Fibroblast of skin of back (primary cell): ENCODE measurements around the gene ETV6.
"Not testable (repeated sequence)": the region's sequence is repeated elsewhere in the genome, so short reads cannot be mapped to it uniquely, and the experiment has no call there.

Source experiments
- DNase-seq: peaks from one replicate; pipeline ENCODE4 v3.0.0-alpha.2; 2013

Gene ETV6

DNA sequence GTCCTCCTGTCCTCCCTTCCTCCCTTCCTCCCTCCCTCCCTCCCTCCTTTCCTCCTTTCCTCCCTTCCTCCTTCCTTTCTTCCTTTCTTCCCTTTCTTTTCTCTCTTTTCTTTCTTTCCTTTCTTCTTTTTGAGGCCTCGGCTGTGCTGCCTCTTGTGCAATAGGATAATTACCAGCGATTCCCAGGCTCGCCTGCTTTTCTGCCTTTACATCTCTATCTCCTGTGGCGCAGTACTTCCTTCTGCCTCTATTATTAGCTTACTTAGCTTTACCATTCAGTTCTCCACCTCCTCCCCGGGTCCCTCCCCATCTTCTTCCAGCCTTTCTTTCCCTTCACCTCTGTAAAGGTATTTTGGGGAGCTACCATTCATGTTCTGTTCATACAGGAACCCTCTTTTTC, 19.9 kb downstream of the ETV6 start:
- DNase-seq = no peak

DNA sequence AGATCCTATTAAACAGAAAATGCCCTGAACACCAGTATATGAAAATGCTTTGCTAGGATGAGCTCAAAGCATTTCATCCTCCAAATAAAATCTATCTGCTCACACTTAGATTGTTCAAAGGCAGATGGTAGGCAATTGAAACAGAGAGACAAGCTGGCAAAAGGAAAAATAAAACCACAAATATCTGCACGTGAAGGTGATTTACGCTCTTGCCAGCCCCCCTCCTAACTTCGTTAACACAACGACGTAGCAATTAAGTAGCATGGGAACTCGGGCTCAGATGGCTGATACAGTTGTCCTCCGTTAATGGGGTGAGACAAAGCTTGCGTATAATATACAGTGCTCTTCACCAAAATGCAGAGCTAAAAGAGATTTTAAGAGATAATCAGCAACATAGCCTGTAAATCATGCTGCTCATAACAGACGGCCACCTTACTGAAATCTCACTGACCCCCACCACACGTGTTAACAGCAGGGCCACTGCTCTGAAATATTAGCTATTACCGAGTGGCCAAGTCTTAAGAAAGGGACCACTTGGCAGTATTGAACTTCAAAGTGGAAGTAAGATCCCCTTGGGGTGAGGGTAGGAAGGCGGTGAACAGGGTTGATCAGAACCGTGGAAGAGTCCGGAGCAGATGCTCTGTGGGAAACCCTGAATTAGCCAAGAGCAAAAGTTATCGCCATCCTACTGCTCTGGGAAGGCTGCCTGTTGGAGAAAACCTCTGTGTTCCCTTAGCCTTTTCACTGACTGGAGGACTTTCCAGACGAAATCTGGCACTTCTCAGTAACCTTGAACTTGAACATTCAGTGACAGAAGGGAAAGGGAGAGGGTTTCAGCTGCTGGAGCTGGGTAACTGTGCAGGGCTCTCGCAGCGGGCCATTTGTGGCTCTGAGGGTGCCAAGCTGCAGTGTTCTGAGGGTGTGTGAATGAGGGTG, 23.1 kb downstream of the ETV6 start:
- no peak for DNase-seq

DNA sequence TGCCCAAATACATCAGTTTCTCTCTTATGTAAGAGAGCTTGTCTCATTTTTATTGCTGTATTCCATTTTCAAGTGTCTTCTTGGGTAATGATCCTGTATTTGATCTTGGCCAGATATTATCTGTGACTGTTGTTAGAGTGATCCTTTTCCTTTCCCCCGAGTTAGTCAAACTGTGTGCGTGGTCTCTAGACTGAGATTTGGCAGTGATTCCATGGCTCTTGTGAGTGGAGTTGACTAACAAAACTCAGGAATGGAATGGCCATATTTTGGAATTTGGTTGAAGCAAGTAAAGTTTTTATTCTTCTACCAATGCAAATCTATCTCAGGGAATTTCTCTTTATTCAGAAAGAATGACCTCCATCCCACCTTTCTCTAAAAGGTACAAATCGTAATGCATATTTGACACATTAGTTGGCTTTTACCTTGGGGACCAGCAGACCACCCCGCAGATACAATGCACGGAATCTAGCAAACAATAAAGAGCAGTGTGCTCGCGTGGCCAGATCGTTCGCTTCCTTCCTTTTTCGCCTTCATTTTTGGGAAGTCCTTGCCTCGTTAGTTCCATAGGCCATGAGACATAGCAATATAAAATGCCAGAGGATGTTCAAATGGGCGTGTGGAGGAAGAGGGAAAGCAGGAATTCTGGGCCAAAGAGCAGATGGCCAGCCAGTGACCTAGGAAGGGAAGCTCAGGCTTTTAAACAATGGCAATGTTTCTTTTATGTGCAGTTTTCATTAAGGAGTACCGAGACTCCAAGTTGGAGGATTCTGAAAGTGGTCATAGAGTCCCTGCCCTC, 24.4 kb downstream of the ETV6 start:
- no peak for DNase-seq

DNA sequence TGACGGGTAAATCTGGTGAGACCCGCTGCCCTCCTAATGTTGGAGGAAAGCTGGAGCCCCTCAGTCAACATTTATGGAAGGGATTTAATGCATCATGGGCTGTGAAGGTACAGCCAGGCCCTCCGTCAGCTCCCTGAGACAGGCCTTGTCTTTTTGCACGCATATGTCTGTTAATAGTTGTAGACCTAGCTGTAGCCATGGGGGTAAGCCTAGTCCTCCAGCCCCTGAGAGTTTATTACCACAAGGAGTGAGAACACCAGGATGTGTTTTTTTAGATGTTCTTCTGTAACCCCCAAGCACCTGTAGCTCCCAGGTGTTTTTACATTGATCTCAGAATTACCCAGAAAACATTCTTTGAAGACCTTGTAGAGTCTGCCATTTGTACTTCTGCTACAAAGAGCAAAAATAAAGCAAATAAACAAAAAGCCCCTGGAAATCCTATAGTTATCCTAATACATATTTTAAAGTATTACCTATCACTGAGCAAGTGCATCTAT, 25.5 kb downstream of the ETV6 start:
- no peak for DNase-seq

DNA sequence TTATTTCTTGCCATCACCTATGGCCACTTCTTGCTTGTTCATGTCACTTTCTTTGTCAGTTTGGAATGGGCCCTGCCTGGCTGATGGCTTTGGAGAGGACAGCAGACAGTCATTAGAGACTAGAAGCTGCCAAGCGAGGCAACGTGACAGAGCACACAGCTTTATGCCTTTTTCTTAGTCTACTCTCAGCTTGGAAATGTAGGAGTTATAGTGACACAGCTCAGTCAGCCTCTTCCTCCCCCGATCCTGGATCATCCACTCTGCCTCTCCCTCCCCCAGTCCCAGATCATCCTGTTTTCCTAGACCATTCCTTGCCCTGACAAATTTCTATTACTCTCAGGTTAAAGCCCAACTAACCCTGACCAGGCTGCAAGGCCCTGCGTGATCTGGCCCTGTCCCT, 26.6 kb downstream of the ETV6 start:
- no peak for DNase-seq

DNA sequence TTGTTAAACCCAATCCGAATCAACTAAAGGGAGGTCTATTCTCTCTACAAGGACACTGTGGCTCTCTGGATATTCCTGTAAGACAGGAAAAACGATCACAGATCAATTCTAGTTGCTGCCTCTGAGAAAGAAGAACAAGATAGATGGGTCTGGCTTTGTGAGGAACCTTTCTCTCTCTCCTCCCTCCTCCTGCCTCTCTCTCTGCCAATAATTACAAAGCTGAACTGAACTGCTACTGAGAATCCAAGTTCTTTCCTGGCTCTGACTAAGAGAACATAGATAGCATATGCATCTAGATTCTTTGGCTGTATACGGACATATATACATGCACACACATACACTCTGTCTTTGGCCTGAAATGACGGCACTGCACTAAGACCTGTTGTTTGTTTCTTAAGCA, 27.6 kb downstream of the ETV6 start:
- no peak for DNase-seq

DNA sequence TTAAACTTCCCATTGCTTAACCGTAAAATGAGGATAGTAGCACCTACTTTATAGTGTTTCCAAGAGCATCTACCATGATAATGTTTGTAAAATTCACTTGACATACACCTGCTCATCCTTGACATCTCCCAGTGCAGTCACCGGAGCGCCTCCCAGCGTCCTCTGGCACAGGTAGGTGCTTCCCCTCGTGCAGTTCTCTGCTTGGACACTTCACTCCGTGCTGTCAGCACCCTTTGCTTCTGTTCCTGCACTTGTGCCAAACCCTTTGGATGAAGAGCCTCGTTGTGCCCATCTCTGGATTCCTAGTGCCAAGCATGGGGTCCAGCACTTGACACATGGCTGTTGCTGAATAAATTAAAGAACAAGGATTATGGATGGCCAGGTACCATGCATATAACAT, 28.3 kb downstream of the ETV6 start:
- no peak for DNase-seq

DNA sequence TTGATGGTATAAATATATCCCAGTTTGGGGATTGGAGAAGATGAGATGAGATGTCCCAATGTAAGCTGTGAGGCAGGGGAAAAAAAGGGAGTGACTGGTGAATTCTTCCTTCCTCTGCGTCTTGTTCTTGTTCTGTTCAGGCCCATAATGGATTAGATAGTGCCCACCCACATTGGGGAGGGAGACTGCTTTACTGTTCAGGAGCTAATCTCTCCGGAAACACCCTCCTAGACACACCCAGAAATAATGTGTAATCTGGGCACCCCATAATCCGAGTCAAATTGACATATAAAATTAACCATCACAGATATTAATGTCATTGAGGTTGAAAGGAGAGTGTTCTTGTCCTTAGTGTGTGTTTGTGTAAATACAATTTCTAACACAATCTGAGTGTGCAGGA, 29.3 kb downstream of the ETV6 start:
- no peak for DNase-seq

DNA sequence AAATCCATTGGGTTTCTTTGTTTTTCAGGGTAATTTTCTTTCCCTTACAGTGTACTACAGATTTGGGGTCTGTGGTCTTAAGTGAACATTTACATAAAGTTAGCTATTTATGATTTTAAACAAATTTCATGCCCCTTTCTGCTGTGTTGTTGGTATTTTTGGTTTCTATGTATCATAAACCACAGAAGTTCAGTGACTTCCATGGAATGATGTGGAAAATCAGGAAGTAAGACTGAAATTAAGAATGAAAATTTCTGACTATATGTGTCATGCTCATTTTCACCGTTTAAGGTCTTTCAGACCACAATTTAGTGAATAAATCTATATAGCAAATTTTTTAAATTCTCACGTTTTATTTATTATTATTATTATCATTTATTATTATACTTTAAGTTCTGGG, 31.7 kb downstream of the ETV6 start:
- DNase-seq = peak; percentile 68

DNA sequence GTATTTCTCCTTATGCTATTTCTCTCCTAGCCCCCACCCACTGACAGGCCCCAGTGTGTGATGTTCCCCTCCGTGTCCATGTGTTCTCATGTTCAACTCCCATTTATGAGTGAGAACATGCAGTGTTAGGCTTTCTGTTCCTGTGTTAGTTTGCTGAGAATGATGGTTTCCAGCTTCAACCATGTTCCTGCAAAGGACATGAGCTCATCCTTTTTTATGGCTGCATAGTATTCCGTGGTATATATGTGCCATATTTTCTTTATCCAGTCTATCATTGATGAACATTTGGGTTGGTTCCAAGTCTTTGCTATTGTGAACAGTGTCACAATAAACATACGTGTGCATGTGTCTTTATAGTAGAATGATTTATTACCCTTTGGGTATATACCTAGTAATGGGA, 32.2 kb downstream of the ETV6 start:
- DNase-seq = not testable (repeated sequence)

DNA sequence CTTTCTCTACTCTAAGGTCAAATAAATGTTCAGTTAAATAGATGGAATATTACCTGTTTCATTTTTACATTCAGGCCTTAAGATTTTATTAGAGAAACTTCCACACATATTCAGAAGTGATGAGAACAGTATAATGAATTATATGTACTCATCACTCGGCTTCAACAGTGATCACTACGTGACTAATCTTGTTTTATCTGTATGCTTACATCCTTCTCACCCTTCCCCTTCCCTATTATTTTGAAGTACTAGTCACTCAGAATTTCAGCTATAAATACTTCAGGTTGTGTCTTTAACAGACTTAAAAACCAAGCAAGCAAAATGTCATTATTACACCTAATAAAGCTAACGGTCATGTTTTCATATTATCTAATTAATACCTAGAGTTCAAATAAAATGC, 34.9 kb downstream of the ETV6 start:
- peak; percentile 64 for DNase-seq

DNA sequence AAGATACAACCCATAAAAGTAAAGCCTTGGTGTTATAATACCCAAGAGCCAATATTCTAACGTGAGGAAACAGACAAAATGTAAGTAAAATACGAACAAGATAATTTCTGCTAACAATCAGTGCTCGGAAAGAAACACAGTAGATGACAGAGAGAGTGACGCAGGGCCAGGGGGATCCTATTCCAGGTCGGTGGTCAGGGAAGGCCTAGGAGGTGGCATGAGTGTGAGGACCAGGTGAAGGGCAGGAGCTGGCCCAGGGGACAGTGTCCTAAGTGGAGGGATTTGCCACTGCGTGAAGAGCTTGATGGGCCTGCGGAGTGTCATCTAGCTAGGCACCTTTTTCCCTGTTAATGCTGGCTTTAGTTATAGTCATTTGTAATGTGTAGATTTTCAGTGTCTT, 35.3 kb downstream of the ETV6 start:
- no peak for DNase-seq

DNA sequence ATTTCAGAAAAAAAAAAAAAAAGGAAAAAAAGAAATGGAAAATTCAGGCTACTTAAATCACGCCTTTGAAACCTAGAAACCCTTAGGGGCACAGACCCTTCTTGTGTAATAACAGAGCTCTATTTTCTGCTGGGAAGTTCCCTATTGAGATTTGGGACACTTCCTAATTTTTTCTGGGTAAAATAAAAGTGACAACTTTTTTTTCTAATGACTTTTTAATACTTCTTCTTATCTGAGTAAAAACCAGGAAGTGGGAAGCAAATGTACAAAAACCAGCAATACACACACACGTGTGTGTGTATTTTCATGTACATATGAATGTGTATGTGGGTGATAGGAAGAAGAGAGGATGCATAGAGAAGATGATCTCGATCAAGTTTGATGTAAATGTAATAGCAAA, 35.8 kb downstream of the ETV6 start:
- no peak for DNase-seq

DNA sequence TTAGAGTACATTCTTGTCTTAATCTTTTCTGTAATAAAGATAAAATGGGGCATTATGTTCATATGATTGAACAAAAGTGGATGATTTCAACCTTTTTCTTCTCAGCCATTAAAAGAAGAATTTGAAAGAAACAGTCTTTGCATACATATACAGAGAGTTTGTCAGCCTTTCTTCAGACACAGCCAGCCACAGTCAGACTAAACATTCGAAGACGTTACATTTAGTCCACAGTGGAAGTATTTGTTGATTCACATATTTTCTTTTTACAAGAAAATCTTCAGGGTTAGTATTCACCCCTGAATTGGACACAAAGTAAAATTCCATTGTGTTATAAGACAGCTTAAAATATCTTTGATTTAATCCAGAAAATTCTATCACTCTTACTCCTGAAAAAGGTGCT, 36.2 kb downstream of the ETV6 start:
- no peak for DNase-seq

DNA sequence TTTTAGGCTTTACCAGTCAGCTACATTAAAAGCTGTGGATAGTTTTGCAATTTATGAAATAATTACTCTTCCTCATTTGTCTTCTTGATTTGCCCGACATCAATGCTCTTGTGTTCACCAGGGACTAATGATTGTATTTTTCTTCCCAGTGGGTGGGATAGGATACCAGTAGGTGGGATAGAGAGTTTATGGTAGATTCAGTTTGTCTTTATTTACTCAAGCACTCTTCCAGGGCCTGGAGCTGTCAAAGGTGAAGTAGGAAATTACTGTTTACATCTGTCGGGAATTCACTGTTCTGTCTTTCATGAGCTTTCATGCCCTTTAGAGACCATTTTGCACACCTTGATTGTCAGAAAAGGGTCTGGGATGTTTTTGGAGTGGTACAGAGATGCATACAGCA, 36.6 kb downstream of the ETV6 start:
- DNase-seq = no peak

DNA sequence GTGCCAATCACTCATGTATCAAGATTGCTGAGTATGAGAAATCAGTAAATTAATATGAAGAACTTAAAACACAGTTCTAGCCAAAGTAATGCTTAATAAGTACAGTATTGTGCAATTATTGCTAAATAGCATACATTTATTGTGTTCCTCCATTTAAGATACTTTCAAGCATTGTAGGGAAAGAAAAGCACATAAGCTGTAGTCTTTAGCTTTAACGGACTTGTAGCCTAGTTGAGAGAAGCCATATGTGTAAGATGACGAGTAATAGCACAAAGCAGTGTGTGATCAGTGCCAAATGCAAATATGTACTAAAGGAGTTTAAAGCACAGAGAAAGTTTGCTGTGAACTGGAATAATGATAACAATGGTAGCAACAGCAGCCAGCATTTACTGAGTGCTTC, 38.1 kb downstream of the ETV6 start:
- no peak for DNase-seq

DNA sequence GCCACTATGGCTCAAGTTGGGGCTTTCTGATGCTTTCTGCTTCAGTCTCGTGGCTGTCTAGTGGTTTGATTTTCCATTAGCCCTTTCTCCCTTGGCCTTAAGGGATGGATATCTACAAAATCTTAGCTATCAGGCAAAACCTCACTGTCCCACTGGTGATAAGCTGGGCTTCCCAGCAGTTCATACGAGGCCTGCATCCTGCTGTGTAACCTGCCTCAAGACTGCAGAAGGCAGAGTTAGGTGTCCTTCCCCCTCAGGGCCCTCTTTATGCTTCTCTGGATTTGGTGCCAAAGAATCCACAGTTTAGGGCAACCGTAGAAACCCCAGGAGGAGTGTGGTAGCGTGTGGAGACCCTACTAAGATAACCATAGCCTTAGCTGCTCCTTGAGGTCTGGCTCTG, 38.9 kb downstream of the ETV6 start:
- DNase-seq = no peak

DNA sequence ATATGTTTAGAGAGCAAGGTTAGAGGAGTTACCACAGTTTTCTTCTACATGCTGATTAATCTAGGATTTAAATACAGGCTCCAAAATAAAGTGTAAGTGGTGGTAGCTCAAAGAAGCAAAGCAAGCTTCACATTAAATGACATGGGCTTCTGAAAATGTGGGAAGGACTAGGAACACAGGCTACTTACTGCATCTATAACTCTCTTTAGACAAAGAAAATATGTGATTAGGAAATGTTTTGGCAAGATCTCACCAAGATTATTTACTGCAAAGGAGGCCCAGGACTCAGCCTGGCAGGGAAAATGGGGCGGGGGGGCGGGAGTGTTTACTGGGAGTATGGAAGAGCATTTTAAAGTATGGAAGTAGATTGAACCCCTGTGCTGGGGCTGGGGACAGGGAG, 39.4 kb downstream of the ETV6 start:
- peak; percentile 31 for DNase-seq

DNA sequence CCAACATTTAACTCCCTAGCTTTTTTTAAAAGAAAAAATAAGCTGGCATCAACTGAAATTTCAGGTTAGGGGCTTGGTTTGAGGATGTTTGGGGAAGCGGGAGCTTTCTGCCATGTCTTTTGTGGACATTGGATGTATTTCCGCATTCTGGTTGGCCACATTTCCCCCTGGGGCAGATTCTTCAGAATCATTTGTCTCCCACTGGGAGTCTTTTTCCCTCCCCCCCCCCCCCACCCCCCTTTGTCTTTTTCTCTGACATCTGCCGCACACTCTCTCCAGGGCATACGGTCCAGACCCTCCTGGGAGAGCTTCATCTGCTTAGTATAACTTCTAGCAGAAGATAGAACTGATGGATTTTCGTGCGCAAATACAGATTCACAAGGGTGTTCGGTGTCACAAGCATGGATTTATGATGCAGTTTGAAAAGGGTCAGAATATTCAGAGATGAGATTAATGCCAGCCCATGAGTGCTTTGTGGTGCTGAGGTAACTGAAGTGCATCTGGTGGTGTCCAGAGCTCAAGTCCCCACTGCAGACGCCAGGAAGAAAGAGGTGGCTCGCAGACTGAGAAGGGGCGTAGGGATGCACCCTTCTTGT, 40.2 kb downstream of the ETV6 start:
- DNase-seq = peak; percentile 65

DNA sequence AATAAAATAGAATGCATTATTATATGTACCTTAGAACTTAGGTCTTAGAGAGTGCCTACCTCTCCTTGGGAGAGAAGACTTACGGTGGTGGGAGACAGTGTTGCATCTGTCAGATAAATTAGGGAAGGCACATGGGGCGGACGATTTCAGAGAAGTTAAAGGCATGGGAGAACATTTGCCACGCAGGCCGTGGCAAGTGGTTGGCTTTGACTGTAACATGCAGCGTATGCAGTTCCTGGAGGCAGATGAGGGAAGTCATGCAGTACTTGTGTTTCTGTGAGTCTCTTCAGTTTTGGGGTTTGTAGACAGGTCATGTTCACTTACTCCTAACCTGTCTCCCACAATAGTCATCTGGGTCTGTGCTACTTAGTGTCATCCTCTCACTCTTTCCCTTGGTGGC, 43.6 kb downstream of the ETV6 start:
- DNase-seq = no peak

DNA sequence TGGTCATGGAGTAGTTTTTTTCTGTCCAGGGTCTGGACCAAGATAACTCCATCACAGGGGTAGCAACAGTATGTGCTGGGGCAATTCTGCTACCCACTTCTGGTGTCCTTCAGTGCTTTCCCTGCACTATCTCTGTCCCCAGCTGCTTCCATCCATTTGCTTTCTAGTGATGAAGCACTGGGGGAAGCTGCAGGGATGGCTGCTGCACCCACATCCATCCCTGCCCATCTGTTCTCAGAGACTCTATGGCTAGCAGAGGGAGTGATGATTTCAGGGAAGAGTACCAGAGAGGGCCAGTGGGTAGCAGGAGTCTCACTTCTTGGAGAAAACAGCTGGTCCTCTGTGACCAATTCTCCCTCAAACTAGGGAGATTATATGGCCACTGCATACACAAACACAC, 44.1 kb downstream of the ETV6 start:
- DNase-seq = no peak

DNA sequence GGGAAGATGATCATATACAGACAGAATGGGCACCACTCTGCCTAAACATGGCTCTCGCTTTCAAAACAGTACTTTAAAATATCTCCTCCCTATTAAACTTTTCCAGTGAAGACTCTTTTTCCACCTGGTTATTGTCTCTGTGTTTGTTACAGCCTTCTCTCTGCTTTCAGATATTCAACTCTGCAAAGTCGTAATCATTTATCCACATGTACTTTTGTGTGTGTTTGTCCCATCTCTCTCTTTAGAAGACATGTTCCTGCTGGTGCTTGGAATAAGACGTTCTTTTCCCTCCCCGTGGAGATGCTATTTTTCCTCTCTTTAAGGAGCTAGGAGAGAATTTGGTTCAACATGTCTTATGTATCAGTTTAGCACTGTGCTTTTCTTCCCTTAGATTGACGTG, 45.1 kb downstream of the ETV6 start:
- no peak for DNase-seq

DNA sequence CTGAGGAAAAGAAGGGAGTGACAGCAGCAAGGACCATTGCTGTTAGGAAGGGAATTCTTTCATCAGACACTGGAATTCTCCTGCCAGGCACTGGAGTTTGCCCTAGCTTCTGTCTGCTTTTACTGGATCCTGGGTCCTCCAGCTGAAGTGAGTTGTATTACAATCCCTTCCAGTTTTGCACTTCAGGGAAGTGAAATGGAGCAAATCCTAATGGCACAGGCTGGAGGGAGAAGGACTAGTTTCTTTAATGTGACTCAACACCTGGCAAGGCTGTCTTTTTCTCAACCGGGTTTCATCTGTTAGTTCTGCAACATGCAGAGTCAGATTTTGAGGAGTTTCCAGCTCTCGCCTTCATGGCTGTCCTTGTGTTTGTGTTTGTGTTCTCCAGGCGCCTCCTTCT, 45.8 kb downstream of the ETV6 start:
- DNase-seq = no peak
